Fibroblast of mammary gland (primary cell): Measurements from ENCODE around the gene TMEM255B.

ENCODE experiments used
- DNase-seq: peaks from one replicate; pipeline ENCODE4 v3.0.0-alpha.2; 2010; ENCODE audit warnings: low read depth
- H3K4me3 ChIP-seq: 2 replicates; pipeline ENCODE4 v1.5.1; 2011; ENCODE audit warnings: low read depth, mild to moderate bottlenecking, low read length, moderate library complexity; ENCODE audit not compliant: control insufficient read depth
- CTCF ChIP-seq: conservative IDR thresholded peaks from 2 replicates; pipeline ENCODE4 v1.5.1; 2011; ENCODE audit warnings: low read depth, low read length, inconsistent platforms; ENCODE audit not compliant: control insufficient read depth, insufficient read depth

TMEM255B gene

DNA sequence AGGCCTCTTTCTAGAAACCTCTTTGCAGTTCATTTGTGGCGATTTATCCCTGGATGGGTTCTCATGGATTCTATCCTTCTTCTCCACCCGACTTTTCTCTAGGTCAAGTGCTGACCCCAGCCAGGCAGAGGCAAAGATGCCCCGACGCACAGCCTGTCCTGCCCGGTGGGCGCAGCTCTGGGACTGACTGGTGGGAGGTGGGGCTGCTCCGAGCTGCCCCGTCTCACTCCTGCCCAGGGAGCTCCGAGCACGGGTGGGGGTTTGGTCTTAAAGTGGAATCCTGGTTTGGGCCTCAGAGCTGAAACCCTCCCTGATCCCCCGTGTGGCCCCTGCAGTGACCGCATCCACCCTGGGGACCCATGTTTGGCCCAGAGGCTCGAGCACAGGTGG, 60.3 kb downstream of the TMEM255B start:
- no peak for DNase-seq
- TF ChIP-seq CTCF = no peak
- no peak overlapping the region for H3K4me3 ChIP-seq

DNA sequence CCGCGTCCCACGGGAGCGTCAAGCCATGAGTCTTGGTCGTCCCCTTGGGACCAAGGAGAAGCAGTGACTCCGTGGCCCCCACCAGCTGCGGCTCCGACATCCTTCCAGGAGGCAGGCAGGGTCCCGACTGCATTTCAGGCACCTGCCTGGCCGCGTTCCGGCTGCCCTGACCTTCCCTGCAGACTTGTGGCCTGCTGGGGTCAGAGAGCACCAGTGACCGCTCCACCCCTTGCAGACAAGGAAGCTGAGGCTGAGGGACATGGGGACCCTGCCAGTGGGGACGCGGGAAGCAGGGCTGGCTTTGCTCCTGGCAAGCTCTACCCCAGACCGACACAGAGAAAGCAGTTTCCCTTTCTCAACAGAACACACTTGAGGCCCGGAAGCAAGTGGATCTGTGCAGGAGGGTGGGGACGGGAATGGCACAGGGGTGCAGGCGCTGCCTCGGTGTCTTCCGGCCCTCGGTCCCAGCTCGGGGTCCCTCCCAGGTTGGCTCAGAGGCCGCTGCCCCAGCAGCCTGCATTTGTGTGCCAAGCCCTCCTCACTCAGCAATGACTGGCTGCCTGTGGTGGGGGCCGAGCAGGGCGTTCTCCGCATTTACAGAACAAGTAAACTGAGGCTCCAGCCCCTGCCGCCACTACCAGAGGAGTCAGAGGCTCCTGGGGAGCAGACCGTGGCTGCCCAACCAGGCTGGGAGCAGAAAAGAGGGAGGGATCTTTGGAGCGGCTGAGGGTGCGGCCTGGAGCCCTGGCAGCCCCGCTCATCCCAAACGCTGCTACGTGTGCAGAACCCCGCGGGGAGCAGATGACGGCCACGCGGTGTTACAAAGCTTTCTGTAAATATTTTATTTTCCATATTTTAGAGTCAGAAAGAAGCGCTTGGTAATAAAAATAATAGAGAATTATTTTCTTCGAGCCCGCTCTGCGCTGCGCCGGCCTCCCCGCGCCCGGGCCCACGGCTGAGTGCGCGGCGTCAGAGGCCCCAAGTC, 61.0 kb downstream of the TMEM255B start:
- no peak for TF ChIP-seq CTCF
- no peak overlapping the region for H3K4me3 ChIP-seq
- no peak for DNase-seq

DNA sequence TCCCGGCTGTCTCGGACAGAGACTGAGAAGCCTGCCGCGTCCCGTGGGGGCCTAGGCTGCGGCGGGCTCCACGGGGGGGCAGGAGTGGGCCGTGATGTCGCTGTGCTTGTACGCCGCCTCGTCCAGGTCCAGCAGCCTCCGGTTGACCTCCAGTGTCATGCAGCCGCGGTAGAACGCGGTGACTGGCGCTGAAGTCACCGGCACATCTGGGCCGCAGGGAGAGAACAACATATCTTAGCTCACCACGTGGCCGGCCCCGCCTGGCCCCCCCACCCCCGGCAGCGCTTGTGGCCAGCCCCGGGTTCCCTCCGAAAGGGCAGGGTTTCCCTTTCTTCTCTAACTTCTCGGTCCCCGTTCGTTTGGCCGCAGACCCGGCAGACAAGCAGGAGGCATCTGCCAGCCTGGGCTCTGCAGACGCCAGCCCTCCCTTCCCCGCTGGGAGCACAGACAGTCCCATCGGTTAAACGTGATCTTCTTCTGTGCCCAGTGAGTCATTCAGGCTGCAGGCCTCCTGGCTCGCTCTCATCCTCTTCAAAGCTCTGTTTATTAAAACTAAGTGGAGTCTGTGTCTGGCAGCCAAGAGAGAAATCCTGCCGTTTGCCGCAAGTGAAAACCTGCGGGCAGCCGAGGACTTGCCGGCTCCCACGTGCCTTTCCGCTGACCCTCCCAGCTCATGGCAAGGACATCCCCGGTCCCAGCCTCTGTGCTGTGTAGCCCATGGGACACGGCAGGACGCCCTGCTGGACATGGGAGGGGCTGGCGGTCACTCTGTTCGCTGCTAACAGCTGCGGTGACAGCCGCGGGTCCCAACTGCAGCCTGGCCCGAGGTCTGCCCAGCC, 62.0 kb downstream of the TMEM255B start:
- H3K4me3 ChIP-seq = no peak overlapping the region
- TF ChIP-seq CTCF = no peak
- DNase-seq = peak; percentile 99

DNA sequence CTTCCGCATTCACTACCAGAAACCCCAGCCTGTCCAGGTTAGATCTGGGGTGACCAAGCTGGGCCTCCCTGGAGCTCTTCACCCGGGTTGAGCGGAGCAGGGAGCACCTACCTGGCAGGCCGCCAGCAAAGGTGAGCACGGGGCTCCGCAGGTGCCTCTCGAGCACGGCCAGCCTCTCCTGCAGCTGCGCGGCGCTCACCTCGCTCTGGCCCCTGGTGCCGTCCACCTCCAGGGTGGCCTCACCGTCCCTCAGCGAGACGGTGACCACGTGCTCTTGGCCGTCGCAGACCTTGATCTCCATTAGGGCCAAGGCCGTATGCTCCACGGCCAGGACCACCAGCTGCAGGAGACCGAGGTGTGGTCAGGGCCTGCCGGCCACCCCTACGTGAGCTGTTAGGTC, 62.8 kb downstream of the TMEM255B start:
- no peak for TF ChIP-seq CTCF
- H3K4me3 ChIP-seq = no peak overlapping the region

GRCh38 chr13:113822266-113822665, 63.2 kb downstream of the TMEM255B start:
- no peak overlapping the region for H3K4me3 ChIP-seq
- no peak for DNase-seq
- TF ChIP-seq CTCF = no peak

More for the DNA sequence above, 62.8 kb downstream of the TMEM255B start:
- no peak for DNase-seq

- no peak for DNase-seq
Observed at GRCh38 chr13:113822956-113823744, 64.1 kb downstream of the TMEM255B start.

More at GRCh38 chr13:113822956-113823744, 64.1 kb downstream of the TMEM255B start:
- no peak overlapping the region for H3K4me3 ChIP-seq
- no peak for TF ChIP-seq CTCF
